Measurements from ENCODE around the gene AMTN. TPM values are rescaled to one million over a fixed set of nuclear protein-coding genes. Genes with fewer than 3 reads are reported as not detected.

The AMTN gene
- total and polyA plus RNA-seq, 2 of the 8 experiments (the other 6 are each of a cell fraction or from before 2014, with no cell fraction given), result not detected

GRCh38 chr4:70544279-70544868 is 26.0 kb downstream of the AMTN start:
- peak overlapping the region; percentile 95; the same call in 1 of the 2 replicates for H2AFZ ChIP-seq (ENCODE audit: low read length)
- no peak overlapping the region for H2BK15ac ChIP-seq (ENCODE audit: low read length)
- no peak overlapping the region for H2AK5ac ChIP-seq (ENCODE audit: low read depth, low read length)
- no peak overlapping the region for H2BK5ac ChIP-seq (ENCODE audit: low read depth, low read length)
- no peaks in the 10 kb centered on the region for H3K36me3 ChIP-seq (ENCODE audit: control insufficient read depth in 2 of 4, insufficient read depth in 4 of 4, low read length in 3 of 4)
- 0 out of 7 replicates have a peak, but pooled peaks cover 0 to 2% (median 0%) of the 10 kb centered on the region in 4 experiments for H3K4me1 ChIP-seq (replicated peaks in 1 of 4; ENCODE audit: control insufficient read depth in 3 of 4, insufficient read depth in 4 of 4, low read length in 3 of 4)
- H4K5ac ChIP-seq (ENCODE audit: insufficient read length, low read depth, low read length), result no peak overlapping the region
- no peak overlapping the region for H3K27ac ChIP-seq (ENCODE audit: low read depth, low read length)
- no peak overlapping the region for H3K4ac ChIP-seq (replicated peaks; ENCODE audit: insufficient read length, low read depth, low read length)
- H4K20me1 ChIP-seq (replicated peaks in 1 of 2; ENCODE audit: control insufficient read depth in 1 of 2, insufficient read depth in 2 of 2, low read length in 2 of 2), result no peaks in the 10 kb centered on the region
- DNase-seq (ENCODE audit: low read depth in 1 of 2, low spot score in 2 of 2) (no peak), FAIRE-seq (peak; percentile 60)
- no peak overlapping the region for H4K91ac ChIP-seq (replicated peaks; ENCODE audit: insufficient read length, low read length)
- no peak overlapping the region for H4K8ac ChIP-seq (ENCODE audit: extremely low read depth, insufficient read depth, low read length)
- H2BK120ac ChIP-seq (replicated peaks; ENCODE audit: low read depth, low read length), result no peak overlapping the region
- H3K4me2 ChIP-seq (ENCODE audit: insufficient read depth in 1 of 2, low read depth in 2 of 2, low read length in 2 of 2), result no peak overlapping the region
- no peaks in the 10 kb centered on the region for H3K27me3 ChIP-seq (replicated peaks in 1 of 4; ENCODE audit: control insufficient read depth in 3 of 4, extremely low read depth in 1 of 4, insufficient read depth in 3 of 4, low read length in 3 of 4)
- no peak overlapping the region for H2BK20ac ChIP-seq (ENCODE audit: low read length)
- ChIA-PET CTCF (ENCODE audit: partially characterized antibody) (interaction anchor here (1.1 to 1.2 kb wide), 2 partner anchors 13 to 232 kb away, joined by 3 to 5 read pairs; no protein-coding TSS in a partner anchor), POLR2A (ENCODE audit: partially characterized antibody) (no interaction called here)
- H3K18ac ChIP-seq (ENCODE audit: extremely low read depth, low read length), result no peak overlapping the region
- no peak overlapping the region for H3K23ac ChIP-seq (ENCODE audit: insufficient read length)
- H3K9ac ChIP-seq (replicated peaks in 1 of 4; ENCODE audit: extremely low read depth in 1 of 4, low read depth in 3 of 4, low read length in 3 of 4), result no peak overlapping the region
- no peaks in the 10 kb centered on the region for H3K9me3 ChIP-seq (ENCODE audit: insufficient read depth in 2 of 2, low read depth in 1 of 2, low read length in 1 of 2)
- H2BK12ac ChIP-seq (ENCODE audit: low read depth, low read length), result no peak overlapping the region
- H3K79me2 ChIP-seq (ENCODE audit: control insufficient read depth in 1 of 2, insufficient read depth in 2 of 2, low read length in 2 of 2), result no peaks in the 10 kb centered on the region
- H3K4me3 ChIP-seq (ENCODE audit: extremely low read depth in 1 of 4, insufficient read depth in 2 of 4, low read depth in 3 of 4, low read length in 4 of 4), result no peak overlapping the region
- TF ChIP-seq JUN (IDR thresholded peaks at IDR 0.05; ENCODE audit: low read depth, low read length), result no peak
- no peak for TF ChIP-seq BACH1 (IDR thresholded peaks at IDR 0.05; ENCODE audit: low read length)
- TF ChIP-seq CTCF (IDR thresholded peaks at IDR 0.05; ENCODE audit: control extremely low read depth in 1 of 3, insufficient read depth in 1 of 3, low read depth in 1 of 3, low read length in 3 of 3), result peak in 2 of 3 experiments; percentile 39 to 65; a peak in 2 of 4 replicates
- peak; percentile 43 to 49 for TF ChIP-seq RAD21 (IDR thresholded peaks at IDR 0.05 in 1 of 2, conservative IDR thresholded peaks at IDR 0.05 in 1 of 2; ENCODE audit: low read depth in 2 of 2, low read length in 2 of 2)
- TF ChIP-seq CEBPB (IDR thresholded peaks at IDR 0.05; ENCODE audit: low read depth, low read length), result no peak
- H3K56ac ChIP-seq (replicated peaks; ENCODE audit: insufficient read length, low read depth, low read length), result no peak overlapping the region
- no peak overlapping the region for H3K14ac ChIP-seq (ENCODE audit: insufficient read length)
- H3K23me2 ChIP-seq (ENCODE audit: low read depth, low read length), result no peaks in the 10 kb centered on the region
- H3K79me1 ChIP-seq (ENCODE audit: low read depth, low read length), result no peaks in the 10 kb centered on the region
